ENCODE results near the gene MUC5B. TPM values are rescaled to one million over a fixed set of nuclear protein-coding genes. Genes with fewer than 3 reads are reported as not detected.

Gene MUC5B
- total and polyA plus RNA-seq, 2 of the 13 experiments (the other 11 are each of a cell fraction or from before 2014, with no cell fraction given): 0.01 TPM; not detected in 1

GRCh38 chr11:1219834-1220815 lies 2.7 kb upstream of the MUC5B start (continued):
- no peak for TF ChIP-seq MXD3 (CRISPR knock-in tag; IDR thresholded peaks at IDR 0.05)
- 0 out of 2 replicates have a peak, but pooled peaks have one; percentile 36 for TF ChIP-seq ZNF589 (CRISPR knock-in tag; conservative IDR thresholded peaks at IDR 0.05)
- no peak for TF ChIP-seq LBX2 (CRISPR knock-in tag; IDR thresholded peaks at IDR 0.05; ENCODE audit: borderline replicate concordance)
- peak; percentile 81; the same call in 1 of the 2 replicates for TF ChIP-seq ZFP90 (CRISPR knock-in tag; IDR thresholded peaks at IDR 0.05; ENCODE audit: borderline replicate concordance)
- 0 out of 2 replicates have a peak, but pooled peaks have one; percentile 66 for TF ChIP-seq ZNF256 (CRISPR knock-in tag; conservative IDR thresholded peaks at IDR 0.05)
- no peak for TF ChIP-seq HCFC1 (IDR thresholded peaks at IDR 0.05; ENCODE audit: low read depth, low read length)
- no peak; the same call in 1 of the 2 replicates for TF ChIP-seq RNF219 (CRISPR knock-in tag; IDR thresholded peaks at IDR 0.05)
- no peak for TF ChIP-seq ZBTB44 (CRISPR knock-in tag; IDR thresholded peaks at IDR 0.05)
- TF ChIP-seq ZNF704 (CRISPR knock-in tag; IDR thresholded peaks at IDR 0.05; ENCODE audit: borderline replicate concordance): 0 out of 2 replicates have a peak, but pooled peaks have one; percentile 72
- TF ChIP-seq CC2D1A (CRISPR knock-in tag; IDR thresholded peaks at IDR 0.05): no peak
- peak; percentile 82 for TF ChIP-seq PPARG (CRISPR knock-in tag; conservative IDR thresholded peaks at IDR 0.05)
- no peak for TF ChIP-seq SRY (CRISPR knock-in tag; IDR thresholded peaks at IDR 0.05)
- TF ChIP-seq ZNF224 (CRISPR knock-in tag; IDR thresholded peaks at IDR 0.05): no peak
- no peak for TF ChIP-seq MAFK (conservative IDR thresholded peaks at IDR 0.05 in 1 of 2, IDR thresholded peaks at IDR 0.05 in 1 of 2; ENCODE audit: low read length in 2 of 2)
- TF ChIP-seq NCOA2 (CRISPR knock-in tag; IDR thresholded peaks at IDR 0.05): peak; percentile 87
- TF ChIP-seq MIXL1 (CRISPR knock-in tag; IDR thresholded peaks at IDR 0.05): no peak
- no peak for TF ChIP-seq ZEB1 (IDR thresholded peaks at IDR 0.05; ENCODE audit: insufficient replicate concordance, low read depth)
- TF ChIP-seq ZNF234 (CRISPR knock-in tag; conservative IDR thresholded peaks at IDR 0.05): no peak
- TF ChIP-seq ZNF713 (CRISPR knock-in tag; IDR thresholded peaks at IDR 0.05): 0 out of 2 replicates have a peak, but pooled peaks have one; percentile 44
- TF ChIP-seq ETS1 (CRISPR knock-in tag; IDR thresholded peaks at IDR 0.05): no peak
- peak; percentile 66; the same call in 1 of the 2 replicates for TF ChIP-seq SMAD3 (CRISPR knock-in tag; IDR thresholded peaks at IDR 0.05)
- TF ChIP-seq ZSCAN9 (CRISPR knock-in tag; IDR thresholded peaks at IDR 0.05; ENCODE audit: borderline replicate concordance): peak; percentile 76; the same call in 1 of the 2 replicates

Measured in HepG2 (cell line).